ENCODE measurements around the gene COL18A1. TPM values are rescaled to one million over a fixed set of nuclear protein-coding genes. Genes with fewer than 3 reads are reported as not detected.
"Not testable (repeated sequence)": the region's sequence is repeated elsewhere in the genome, so short reads cannot be mapped to it uniquely, and the experiment has no call there.

Gene COL18A1
- polyA plus RNA-seq, 6 donors from 2014 or later: 0.13 to 0.49 (median 0.21) TPM

DNA sequence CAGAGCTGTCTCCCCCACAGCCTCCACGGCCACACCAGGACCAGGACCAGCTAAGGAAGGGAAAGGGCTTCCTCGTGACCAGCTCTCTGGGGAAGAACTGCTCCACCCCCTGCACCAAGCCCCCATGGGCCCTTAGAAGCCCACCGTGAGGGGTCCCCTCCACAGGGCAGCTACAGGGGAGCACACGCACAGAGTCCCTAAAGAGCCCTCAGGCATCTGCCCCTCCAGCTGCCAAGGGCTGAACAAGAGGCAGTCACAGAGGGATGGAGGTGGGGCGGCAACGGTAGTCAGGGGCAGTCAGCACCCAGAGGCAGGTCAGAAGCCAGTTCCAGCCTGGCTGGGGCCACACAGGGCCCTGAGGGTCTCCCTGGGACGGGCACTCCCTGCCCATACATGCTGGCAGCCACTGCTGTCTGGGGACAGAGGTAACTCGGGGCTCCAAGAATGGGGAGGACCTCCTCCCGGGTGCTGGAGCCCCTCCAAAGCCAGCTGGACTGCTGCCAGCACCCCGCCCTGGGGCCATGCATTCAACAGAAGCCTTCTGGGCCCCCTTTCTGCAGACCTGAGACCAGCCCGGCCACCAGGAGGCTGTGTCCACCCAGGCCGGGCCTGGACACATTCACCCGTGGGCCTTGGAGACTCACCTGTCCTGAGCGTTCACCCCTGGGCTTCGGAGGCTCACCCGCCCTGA is 118.6 kb downstream of the COL18A1 start:
- ATAC-seq (ENCODE audit: low read depth in 2 of 2): no peak

GRCh38 chr21:45524756-45525152 is 119.8 kb downstream of the COL18A1 start:
- no peaks in the 10 kb centered on the region for H3K27me3 Mint-ChIP-seq
- no peak overlapping the region for H3K27ac Mint-ChIP-seq

More for the DNA sequence above, 118.6 kb downstream of the COL18A1 start:
- DNase-seq: no peak
- no peaks in the 10 kb centered on the region for H3K4me1 Mint-ChIP-seq
- H3K27me3 Mint-ChIP-seq: no peaks in the 10 kb centered on the region
- peaks cover 11 to 30% (median 18%) of the 10 kb centered on the region in 7 donors for H3K9me3 Mint-ChIP-seq
- H3K4me3 Mint-ChIP-seq: no peak overlapping the region
- peaks cover 39 to 44% of the 10 kb centered on the region in 2 donors for H3K36me3 Mint-ChIP-seq
- H3K27ac Mint-ChIP-seq: peak overlapping the region in 2 of 6 donors; percentile 19 to 38

DNA sequence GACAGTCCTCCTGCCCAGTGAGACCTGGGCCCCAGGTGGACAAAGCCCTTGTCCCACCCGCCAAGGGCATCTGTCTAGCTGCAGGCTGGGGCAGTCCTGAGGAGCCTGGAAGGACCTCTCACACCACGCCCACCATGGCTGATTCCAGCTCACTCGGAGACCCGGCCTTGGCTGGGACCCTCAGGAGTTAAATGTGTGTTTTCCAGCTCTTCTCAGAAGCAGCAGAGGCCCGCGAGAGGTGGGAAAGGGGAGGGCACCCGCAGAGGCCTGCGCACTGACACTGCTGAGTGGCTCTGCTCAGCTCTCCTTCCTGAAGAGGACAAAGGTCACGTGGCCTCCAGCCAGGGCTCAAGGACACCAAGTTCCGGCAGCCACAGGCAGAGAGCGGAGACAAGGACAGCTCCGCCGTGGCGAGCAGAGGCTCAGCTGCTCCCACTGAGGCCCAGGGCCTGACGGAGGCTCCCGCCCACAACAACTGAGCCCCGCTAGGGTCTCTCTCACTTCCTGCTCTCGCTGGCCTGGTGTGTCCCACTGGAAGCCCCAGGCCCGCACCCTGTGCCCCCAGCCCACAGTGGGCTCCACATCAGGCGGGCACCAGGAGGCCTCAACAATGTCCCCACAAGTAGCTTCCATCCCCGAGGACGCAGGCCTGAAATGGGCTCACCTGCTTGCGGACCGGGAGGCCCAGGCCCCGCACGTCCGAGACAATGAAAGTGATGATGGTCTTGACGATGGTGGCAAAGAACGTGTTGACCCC is 120.4 kb downstream of the COL18A1 start:
- no peaks in the 10 kb centered on the region for H3K27me3 Mint-ChIP-seq
- peaks cover 0 to 12% (median under 1%) of the 10 kb centered on the region in 7 donors for H3K9me3 Mint-ChIP-seq
- DNase-seq (no peak), ATAC-seq (ENCODE audit: low read depth in 2 of 2) (no peak)
- H3K27ac Mint-ChIP-seq: no peak overlapping the region
- H3K4me1 Mint-ChIP-seq: no peaks in the 10 kb centered on the region
- peaks cover 22 to 26% of the 10 kb centered on the region in 2 donors for H3K36me3 Mint-ChIP-seq
- no peak overlapping the region for H3K4me3 Mint-ChIP-seq

More at GRCh38 chr21:45524756-45525152, 119.8 kb downstream of the COL18A1 start:
- H3K36me3 Mint-ChIP-seq: peaks cover 27 to 32% of the 10 kb centered on the region in 2 donors
- ATAC-seq (ENCODE audit: low read depth in 2 of 2): no peak
- DNase-seq: no peak
- no peak overlapping the region for H3K4me3 Mint-ChIP-seq
- no peaks in the 10 kb centered on the region for H3K4me1 Mint-ChIP-seq
- H3K9me3 Mint-ChIP-seq: peaks cover 4 to 18% (median 6%) of the 10 kb centered on the region in 7 donors

- DNase-seq (no peak), ATAC-seq (ENCODE audit: low read depth in 2 of 2) (no peak)
- Mint-ChIP-seq H3K9me3 (peaks cover 0 to 7% (median 0%) of the 10 kb centered on the region in 7 donors), H3K27ac (no peak overlapping the region), H3K36me3 (peaks cover 16 to 20% of the 10 kb centered on the region in 2 donors), H3K27me3 (no peaks in the 10 kb centered on the region), H3K4me1 (no peaks in the 10 kb centered on the region), H3K4me3 (no peak overlapping the region)
Measured at GRCh38 chr21:45525910-45526306, 120.9 kb downstream of the COL18A1 start.

- H3K4me3 Mint-ChIP-seq; H3K4me1 Mint-ChIP-seq; H3K27ac Mint-ChIP-seq; H3K27me3 Mint-ChIP-seq; DNase-seq; H3K9me3 Mint-ChIP-seq; ATAC-seq (ENCODE audit: low read depth in 2 of 2): not testable (repeated sequence)
- peaks cover 3 to 13% of the 10 kb centered on the region in 2 donors for H3K36me3 Mint-ChIP-seq
Measured at GRCh38 chr21:45527151-45527999, 122.4 kb downstream of the COL18A1 start.

DNA sequence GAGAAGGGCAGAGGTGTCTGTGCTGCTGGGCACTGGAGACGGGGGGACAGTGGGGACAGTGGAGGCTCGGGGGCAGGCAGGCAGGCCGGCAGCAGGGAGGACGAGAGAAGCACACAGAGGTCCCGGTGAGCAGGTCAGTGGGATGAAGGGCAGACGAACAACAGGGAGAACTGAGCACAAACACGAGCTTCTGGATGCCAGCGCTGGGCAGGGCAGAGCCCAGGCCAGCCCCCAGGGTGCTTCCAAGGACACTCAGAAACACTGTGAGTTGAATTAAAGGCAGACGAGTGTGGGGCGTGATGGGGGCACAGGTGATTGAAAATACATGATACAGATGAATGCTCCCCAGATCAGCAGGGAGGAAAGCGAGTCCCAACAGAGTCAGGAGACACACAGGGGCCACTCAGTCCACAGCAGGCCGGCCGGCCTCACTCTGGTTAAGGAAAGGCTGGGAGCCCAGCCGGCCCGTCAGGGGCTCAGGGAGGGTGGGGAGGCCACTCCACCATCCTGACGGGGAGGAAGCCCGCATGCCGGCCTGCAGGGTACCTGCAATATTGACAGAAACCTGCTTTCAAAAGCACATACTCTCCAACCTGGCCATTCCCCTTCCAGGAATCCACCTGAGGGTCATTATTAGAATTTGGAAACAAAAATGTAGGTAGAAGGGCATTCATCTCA is 123.2 kb downstream of the COL18A1 start:
- no peak for ATAC-seq (ENCODE audit: low read depth in 2 of 2)
- no peak for DNase-seq
- H3K27ac Mint-ChIP-seq: no peak overlapping the region

DNA sequence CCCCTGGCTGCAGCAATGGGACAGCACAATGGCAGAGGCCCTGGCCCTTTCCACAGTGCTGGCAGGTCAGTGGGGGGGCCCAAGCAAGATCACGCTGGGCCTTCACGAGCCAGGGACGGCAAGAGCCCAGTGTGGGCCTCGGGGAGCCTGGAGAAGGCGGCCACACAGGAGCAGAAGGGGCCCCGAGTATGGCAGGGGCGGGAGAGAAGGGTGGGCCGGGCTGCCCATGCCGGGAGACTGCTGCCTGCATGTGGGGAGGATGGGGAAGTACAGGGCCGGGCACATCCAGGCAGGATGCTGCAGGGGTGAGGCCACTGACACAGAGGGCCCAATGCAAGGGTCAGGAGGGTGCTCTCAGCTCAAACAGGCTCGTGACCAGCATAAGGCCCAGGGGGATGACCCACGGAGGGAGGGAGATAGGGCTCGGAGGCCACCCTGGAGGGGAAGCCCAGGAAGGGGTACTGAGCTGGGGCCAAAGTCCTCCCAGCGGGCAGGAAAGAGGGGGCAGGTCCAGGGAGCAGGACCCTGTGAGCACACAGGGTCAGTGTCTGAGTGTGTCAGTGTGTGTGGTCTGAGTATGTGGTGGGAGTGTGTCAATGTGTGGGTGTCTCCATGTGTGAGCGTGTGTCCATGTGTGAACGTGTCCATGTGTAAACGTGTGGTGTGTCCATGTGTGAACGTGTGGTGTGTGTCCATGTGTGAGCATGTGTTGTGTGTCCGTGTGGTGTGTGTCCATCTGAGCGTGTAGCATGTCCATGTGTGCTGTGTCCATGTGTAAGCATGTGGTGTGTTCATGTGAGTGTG is 124.2 kb downstream of the COL18A1 start:
- Mint-ChIP-seq H3K27me3 (no peaks in the 10 kb centered on the region), H3K27ac (no peak overlapping the region), H3K4me3 (no peak overlapping the region), H3K36me3 (peaks cover 0 to 6% of the 10 kb centered on the region in 2 donors), H3K4me1 (peaks cover 5 to 10% (median 7%) of the 10 kb centered on the region in 3 donors), H3K9me3 (no peaks in the 10 kb centered on the region)
- ATAC-seq (ENCODE audit: low read depth in 2 of 2) (no peak), DNase-seq (no peak)

More for the DNA sequence above, 123.2 kb downstream of the COL18A1 start:
- H3K36me3 Mint-ChIP-seq: peaks cover 0 to 6% of the 10 kb centered on the region in 2 donors
- peaks cover 5 to 8% (median 7%) of the 10 kb centered on the region in 3 donors for H3K4me1 Mint-ChIP-seq
- no peak overlapping the region for H3K4me3 Mint-ChIP-seq
- H3K27me3 Mint-ChIP-seq: no peaks in the 10 kb centered on the region
- H3K9me3 Mint-ChIP-seq: no peaks in the 10 kb centered on the region

GRCh38 chr21:45529785-45530422 is 124.9 kb downstream of the COL18A1 start:
- Mint-ChIP-seq H3K4me3 (no peak overlapping the region), H3K27ac (no peak overlapping the region), H3K36me3 (peaks cover 0 to 6% of the 10 kb centered on the region in 2 donors), H3K9me3 (no peaks in the 10 kb centered on the region), H3K4me1 (peaks cover 7 to 10% (median 9%) of the 10 kb centered on the region in 3 donors), H3K27me3 (no peaks in the 10 kb centered on the region)
- DNase-seq (no peak), ATAC-seq (ENCODE audit: low read depth in 2 of 2) (no peak)

- H3K4me3 Mint-ChIP-seq: no peak overlapping the region
- no peaks in the 10 kb centered on the region for H3K27me3 Mint-ChIP-seq
- H3K9me3 Mint-ChIP-seq: no peaks in the 10 kb centered on the region
- H3K4me1 Mint-ChIP-seq: peaks cover 7 to 13% (median 10%) of the 10 kb centered on the region in 3 donors
- no peak for ATAC-seq (ENCODE audit: low read depth in 2 of 2)
- H3K27ac Mint-ChIP-seq: no peak overlapping the region
- H3K36me3 Mint-ChIP-seq: peaks cover 0 to 6% of the 10 kb centered on the region in 2 donors
- DNase-seq: no peak
Measured at GRCh38 chr21:45530423-45531113, 125.6 kb downstream of the COL18A1 start.

GRCh38 chr21:45531114-45531392 is 126.1 kb downstream of the COL18A1 start:
- not testable (repeated sequence) for H3K27me3 Mint-ChIP-seq; DNase-seq; H3K4me3 Mint-ChIP-seq; H3K27ac Mint-ChIP-seq; H3K36me3 Mint-ChIP-seq; H3K9me3 Mint-ChIP-seq; ATAC-seq (ENCODE audit: low read depth in 2 of 2)
- H3K4me1 Mint-ChIP-seq: peaks cover 7 to 13% (median 10%) of the 10 kb centered on the region in 3 donors

- no peak for DNase-seq
- H3K27ac Mint-ChIP-seq: peak overlapping the region in 1 of 6 donors; percentile 72
Measured at GRCh38 chr21:45531393-45532215, 126.6 kb downstream of the COL18A1 start.

More at GRCh38 chr21:45531393-45532215, 126.6 kb downstream of the COL18A1 start:
- H3K4me3 Mint-ChIP-seq: peak overlapping the region in 1 of 8 donors; percentile 51
- peaks cover 0 to 6% of the 10 kb centered on the region in 2 donors for H3K36me3 Mint-ChIP-seq
- no peak for ATAC-seq (ENCODE audit: low read depth in 2 of 2)
- no peaks in the 10 kb centered on the region for H3K27me3 Mint-ChIP-seq
- no peaks in the 10 kb centered on the region for H3K9me3 Mint-ChIP-seq
- H3K4me1 Mint-ChIP-seq: peaks cover 7 to 13% (median 10%) of the 10 kb centered on the region in 3 donors
